ENCODE measurements around the gene HBEGF.
A peak's percentile ranks its signal among the peaks of the same experiment; 100 is the strongest.
"Not testable (repeated sequence)": the region's sequence is repeated elsewhere in the genome, so short reads cannot be mapped to it uniquely, and the experiment has no call there.

Gene HBEGF

GRCh38 chr5:140360681-140361479 lies 14.5 kb upstream of the HBEGF start:
- DNase-seq: no peak

GRCh38 chr5:140360101-140360500 lies 13.7 kb upstream of the HBEGF start, which contains the start of gene SLC4A9:
TSS of gene SLC4A9 (plus strand) at chr5:140360194. CDS start at chr5:140360237, 43 bp downstream.
- no peak for DNase-seq

GRCh38 chr5:140358738-140359310 lies 12.4 kb upstream of the HBEGF start:
- no peak for DNase-seq

GRCh38 chr5:140357726-140358093 lies 11.3 kb upstream of the HBEGF start:
- peak; percentile 71 for DNase-seq

- DNase-seq: no peak
Observed at GRCh38 chr5:140356853-140357725, 10.7 kb upstream of the HBEGF start.

- no peak for DNase-seq
Observed at GRCh38 chr5:140355546-140355945, 9.1 kb upstream of the HBEGF start.

GRCh38 chr5:140351609-140352334 lies 5.4 kb upstream of the HBEGF start:
- DNase-seq: peak; percentile 32

GRCh38 chr5:140349244-140349643 lies 2.8 kb upstream of the HBEGF start:
- no peak for DNase-seq

- DNase-seq: no peak
Observed at GRCh38 chr5:140348104-140348503, 1.7 kb upstream of the HBEGF start.

- no peak for DNase-seq
Observed at GRCh38 chr5:140347360-140347759, 957 bp upstream of the HBEGF start.

- peak; percentile 30 for DNase-seq
Observed at GRCh38 chr5:140345919-140346347, 470 bp downstream of the HBEGF start.

- no peak for DNase-seq
Observed at GRCh38 chr5:140344683-140345423, 1.6 kb downstream of the HBEGF start.

- not testable (repeated sequence) for DNase-seq
Observed at GRCh38 chr5:140343849-140344248, 2.6 kb downstream of the HBEGF start.

GRCh38 chr5:140342896-140343295 lies 3.5 kb downstream of the HBEGF start:
- DNase-seq: no peak

- no peak for DNase-seq
Observed at GRCh38 chr5:140342287-140342686, 4.1 kb downstream of the HBEGF start.

- DNase-seq: no peak
Observed at GRCh38 chr5:140341591-140341990, 4.8 kb downstream of the HBEGF start.

GRCh38 chr5:140340605-140341121 lies 5.7 kb downstream of the HBEGF start:
- no peak for DNase-seq

GRCh38 chr5:140339636-140340035 lies 6.8 kb downstream of the HBEGF start:
- no peak for DNase-seq

- DNase-seq: no peak
Observed at GRCh38 chr5:140338908-140339307, 7.5 kb downstream of the HBEGF start.

GRCh38 chr5:140338336-140338735 lies 8.1 kb downstream of the HBEGF start:
- DNase-seq: no peak

- DNase-seq: no peak
Observed at GRCh38 chr5:140337880-140338279, 8.5 kb downstream of the HBEGF start.

- DNase-seq: no peak
Observed at GRCh38 chr5:140336388-140336787, 10.0 kb downstream of the HBEGF start.
